ENCODE results near the gene TTLL11. TPM values are rescaled to one million over a fixed set of nuclear protein-coding genes. Genes with fewer than 3 reads are reported as not detected.

Gene TTLL11
- polyA plus RNA-seq, 4 donors, result 6.6 to 9.3 (median 7.9) TPM

DNA sequence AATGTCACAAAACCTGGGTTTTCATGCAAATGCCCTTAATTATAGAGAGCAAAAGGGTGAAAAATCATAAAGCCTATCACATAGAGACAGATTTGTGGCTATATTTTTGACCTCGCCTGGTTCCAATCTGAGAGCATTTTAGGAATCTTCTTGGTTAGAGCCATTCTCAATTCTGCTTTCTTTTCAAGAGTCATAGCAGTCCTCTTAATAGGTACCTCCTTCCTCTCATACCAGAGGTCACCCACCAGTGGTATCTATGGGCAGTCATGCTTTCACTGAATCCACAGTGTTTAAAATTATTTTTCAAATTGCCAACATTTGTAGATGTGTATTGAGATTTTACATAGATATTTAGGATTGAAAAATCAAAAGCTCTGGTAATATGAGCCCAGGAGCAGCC lies 226.2 kb downstream of the TTLL11 start:
- no peak for DNase-seq (ENCODE audit: low read depth in 4 of 4, low spot score in 3 of 4)

DNA sequence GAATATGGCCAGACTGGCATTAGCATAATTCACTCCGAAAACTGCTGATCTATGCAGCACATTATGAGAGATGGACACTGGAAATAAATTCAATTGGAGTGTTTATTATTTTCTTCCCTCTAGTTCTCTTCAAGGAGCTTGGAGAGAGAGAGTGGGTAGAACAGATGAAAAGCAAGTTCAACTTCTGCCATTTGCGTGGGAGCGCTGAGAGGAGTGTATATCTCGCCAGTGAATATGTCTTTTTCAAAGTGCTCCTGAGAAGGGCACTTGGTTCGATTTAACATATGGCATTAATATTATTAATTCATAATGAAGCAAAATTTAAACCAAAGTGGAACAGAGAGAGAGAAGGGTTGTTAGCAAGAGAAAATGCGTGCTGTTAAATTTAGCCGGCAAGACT lies 227.2 kb downstream of the TTLL11 start:
- no peak for DNase-seq (ENCODE audit: low read depth in 4 of 4, low spot score in 3 of 4)

DNA sequence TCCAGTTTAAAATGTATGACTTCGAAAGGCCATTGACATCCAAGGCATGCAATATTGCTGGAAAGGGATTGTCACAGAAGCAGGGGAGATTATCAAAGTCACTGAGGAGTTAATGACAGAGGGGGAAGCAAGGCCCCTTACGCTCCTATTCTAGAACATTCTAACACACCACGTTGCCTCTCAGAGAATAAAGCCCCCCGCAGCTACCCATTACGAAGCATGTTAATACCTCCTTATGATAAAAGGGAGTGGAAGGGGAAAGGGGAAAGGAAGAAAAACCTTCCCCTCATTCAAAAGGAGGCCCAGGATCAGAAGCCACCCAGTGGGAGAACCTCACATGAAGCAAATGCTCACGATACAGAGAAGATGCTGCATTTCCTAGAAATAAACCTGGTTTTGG lies 228.0 kb downstream of the TTLL11 start:
- no peak for DNase-seq (ENCODE audit: low read depth in 4 of 4, low spot score in 3 of 4)

DNA sequence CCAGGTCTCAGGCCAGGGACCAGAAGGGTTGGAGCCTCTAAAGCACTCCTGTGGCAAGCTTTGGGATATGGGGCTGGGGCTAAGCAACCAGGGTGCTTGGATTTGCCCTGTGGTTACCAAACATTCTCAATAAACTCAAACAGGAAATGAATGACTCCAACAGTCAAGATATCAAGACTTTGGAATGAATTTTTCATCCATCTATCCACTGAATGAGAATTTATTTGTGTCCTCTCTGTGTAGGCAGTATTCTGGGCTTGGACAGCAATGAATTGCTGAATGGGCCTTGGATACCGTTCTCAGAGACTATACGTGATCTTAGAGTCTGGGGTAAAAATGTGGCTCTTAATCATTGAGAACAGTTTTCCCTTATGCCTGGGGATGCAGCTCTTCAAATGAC lies 229.2 kb downstream of the TTLL11 start:
- no peak for DNase-seq (ENCODE audit: low read depth in 4 of 4, low spot score in 3 of 4)

DNA sequence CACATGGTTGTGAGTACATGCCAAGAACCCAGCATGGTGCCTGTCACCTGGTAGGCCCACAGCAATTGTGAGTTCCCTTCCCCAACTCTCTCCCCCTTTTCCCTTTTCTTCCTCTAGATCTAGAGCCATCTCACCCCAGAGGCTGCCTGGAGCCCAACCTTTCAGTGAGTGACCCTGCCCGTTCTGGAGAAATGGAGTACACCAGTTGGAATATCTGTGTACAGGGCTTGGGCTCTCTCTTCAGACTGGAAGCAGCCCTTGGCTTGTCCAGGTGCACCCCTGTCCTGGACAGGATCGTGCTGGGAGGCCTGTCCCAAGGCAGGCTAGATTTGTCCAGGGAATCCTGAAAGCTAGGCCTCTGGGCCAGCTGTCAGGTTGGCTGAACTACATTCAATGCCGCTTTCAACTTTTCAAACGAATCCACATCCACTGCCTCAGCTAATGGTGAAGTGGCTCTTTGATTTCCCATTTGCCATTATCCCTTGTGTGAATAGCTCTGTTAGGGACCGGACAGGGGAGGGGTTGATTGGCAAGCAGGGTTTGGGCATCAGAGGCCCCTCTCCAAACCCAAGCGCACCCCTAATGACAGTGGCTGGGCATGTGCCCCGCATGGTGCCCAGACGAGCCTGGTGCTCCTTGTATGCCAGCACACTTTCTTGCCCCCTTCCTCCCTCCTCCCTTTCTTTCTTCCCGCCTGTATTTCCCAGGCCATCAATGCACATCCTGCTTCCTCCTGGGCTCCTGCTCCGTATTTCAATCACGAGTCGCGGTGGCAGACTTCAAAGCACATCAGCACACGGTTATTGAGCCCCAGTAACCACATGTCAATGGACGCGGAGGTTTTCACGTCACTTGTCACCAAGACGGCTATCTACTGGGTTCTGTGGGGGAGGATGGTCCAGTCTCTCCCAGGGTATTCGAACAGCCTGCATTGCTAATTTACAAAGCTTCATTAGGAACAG lies 230.5 kb downstream of the TTLL11 start:
- no peak for DNase-seq (ENCODE audit: low read depth in 4 of 4, low spot score in 3 of 4)

DNA sequence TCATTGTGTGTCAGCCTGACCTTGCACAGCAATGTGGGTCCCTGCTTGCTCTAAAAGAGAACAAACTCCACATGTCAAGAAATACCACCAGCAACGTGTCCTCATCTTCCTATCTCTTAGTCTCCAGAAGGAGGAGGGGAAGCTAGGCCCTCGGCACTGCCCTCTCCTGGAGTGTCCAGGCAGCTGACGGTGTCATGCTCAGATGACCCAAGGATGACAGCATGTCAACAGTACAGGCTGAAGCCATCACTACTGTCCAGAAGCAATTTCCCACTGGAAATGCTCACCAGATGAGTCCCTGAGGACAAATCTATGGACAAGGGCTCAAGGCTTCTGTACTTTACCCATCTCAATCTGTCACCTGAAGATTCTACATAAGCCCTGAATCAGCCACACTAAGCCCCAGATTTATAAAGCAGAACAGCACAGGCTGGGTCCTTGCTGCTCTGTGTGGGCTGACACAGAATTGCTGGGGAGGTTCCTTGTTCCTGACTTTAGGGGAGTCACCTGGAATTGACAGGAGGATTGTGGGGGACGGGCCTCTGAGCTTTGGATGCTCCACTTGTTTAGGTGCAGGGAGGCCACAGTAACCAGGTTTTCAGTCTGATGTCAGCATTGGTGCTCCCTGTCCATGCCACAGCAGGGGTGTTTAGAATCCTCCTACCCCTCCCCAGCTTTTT lies 231.5 kb downstream of the TTLL11 start:
- DNase-seq (ENCODE audit: low read depth in 4 of 4, low spot score in 3 of 4), result no peak

DNA sequence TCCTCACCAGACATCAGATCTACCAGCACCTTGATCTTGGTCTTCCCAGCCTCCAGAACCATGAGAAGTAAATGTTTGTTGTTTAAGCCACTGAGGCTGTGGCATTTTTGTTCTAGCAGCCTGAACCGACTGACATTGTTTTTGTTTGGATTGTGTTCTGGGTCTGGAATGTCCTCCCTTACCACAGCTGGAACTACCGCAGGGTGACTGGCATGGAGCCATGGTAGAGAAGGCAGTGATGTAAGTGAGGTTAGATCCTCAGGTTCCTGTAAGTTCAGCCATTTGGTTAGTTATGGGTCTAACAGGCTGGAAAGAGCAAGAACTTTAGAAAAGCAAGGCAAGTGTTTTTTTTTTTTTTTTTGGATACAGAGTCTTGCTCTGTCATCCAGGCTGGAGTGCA lies 232.4 kb downstream of the TTLL11 start:
- DNase-seq (ENCODE audit: low read depth in 4 of 4, low spot score in 3 of 4), result no peak

DNA sequence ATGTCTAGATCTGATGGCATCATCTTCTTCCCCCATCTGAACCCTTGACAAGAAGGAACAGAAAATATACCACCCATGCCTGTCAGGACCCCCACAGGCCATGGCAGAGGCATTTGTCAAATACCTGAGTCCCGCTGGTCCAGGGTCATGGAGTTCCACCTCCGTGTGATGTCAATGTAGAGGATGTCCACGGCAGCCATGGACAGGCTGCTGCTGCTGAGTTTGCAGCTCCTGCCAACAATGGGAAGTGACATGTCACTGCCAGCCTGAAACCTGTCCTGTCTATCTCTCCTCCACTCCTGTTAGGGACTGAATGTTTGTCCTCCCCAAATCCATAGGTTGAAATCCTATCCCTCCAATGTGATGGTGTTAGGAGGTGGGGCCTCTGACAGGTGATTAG lies 232.9 kb downstream of the TTLL11 start:
- DNase-seq (ENCODE audit: low read depth in 4 of 4, low spot score in 3 of 4), result no peak

DNA sequence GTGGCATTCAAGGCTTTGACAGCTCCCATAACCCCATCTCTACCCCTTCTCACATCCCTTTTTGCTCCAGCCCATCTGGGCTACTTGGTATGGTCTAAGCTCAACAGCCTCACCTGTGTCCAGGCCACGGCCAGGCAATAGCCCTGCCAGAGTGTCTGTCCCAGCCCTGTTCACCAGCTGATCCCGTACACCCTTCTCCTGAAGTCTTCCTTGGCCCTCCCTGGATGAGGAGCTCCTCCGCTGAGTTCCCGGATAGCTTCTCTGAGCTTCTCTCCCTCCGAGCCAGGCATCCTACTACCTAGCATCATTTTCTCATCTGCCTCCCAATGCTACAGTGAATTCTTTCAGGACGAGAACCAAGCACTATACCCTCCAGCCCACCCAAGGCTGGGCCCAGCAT lies 233.5 kb downstream of the TTLL11 start:
- no peak for DNase-seq (ENCODE audit: low read depth in 4 of 4, low spot score in 3 of 4)

DNA sequence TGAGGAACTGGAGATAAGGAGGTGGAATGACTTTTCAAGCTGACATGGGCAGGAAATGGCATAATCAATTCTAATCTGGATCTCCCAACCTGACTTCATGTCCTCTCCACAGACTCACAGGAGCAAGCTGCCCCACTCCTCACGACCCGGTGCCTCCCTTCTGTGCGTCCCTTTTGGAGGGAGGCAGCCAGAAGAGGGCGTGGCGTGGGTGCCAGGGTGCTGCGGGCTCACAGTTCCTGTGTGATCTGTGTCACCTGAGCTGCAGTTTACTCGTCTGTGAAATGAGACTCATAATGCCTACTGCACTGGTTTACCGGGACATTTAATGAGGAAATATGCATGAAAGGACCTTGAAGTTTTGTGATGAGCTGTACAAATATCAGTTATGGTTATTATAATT lies 234.3 kb downstream of the TTLL11 start:
- no peak for DNase-seq (ENCODE audit: low read depth in 4 of 4, low spot score in 3 of 4)

DNA sequence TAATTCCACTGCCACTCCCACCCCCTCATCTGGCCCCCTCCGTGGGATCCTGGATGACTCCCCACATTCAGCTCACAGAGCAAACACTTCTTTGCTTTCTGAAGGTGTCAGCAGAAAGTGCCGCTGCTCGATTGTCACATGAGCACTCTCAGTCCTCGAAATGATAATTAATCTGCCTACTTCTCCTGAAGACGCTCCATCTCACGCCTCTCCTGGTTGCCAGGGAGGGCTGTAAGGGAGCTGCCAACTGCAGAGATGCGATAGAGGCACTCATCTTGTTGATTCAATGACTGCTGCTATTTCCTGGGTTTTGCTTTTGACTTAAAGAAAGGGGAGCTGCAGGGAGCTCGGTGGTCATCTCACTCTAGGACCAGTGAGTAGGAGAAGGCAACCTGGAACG lies 235.2 kb downstream of the TTLL11 start:
- DNase-seq (ENCODE audit: low read depth in 4 of 4, low spot score in 3 of 4), result no peak

DNA sequence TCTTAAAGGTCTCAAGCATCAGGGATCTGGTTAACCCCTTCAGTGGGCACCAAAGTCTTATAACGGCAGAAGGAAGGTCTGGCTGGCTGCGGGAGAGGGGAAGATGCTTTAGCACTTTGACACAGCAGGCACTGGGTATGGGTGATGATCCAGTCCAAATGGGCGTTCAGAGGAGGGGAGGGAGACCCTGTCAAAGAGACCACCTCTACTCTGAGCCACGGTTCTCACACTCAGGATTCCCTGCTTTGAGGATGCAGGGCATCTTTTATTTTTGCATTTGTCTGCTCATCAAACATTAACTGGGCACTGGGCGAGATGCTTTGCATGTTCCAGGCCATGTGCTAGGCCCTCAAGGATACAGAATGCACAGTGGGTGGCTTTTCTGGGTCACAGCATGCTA lies 237.6 kb downstream of the TTLL11 start:
- no peak for DNase-seq (ENCODE audit: low read depth in 4 of 4, low spot score in 3 of 4)

DNA sequence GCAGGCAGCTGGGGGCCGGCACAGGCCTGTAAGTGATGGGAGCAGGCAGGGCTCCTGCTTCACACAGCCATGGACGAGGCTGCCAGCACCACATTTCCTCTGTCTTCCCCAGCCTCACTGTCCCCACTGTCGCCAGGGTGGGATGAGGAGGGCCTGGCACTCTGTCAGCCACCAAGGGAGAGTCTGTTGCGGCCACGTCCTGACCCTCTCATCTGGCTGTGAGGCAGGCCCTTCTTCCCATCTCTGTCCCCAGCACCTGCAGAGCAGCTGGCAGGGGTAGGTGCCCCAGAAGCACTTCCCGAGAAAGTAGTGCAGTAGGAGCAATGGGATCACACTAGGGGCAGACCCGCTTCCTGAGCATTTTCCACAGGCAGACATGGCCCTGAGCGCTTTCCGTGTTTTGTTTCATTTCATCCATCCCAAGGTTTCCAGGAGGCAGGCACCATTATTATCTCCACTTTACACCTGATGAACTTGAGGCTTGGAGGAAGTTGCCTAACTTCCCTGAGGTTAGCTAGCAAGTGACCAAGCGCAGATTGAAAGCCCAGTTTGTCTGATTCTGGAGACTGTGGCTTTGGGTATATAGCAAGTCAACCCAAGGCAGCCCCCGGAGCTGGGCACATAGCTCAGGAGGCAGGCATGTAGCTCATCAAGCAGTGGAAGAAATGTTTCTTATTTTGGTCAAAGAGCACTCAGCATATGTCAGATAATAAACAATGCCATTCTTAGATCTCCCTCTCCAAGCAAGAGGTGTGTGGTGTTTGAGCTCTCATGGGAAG lies 239.3 kb downstream of the TTLL11 start:
- DNase-seq (ENCODE audit: low read depth in 4 of 4, low spot score in 3 of 4), result no peak

DNA sequence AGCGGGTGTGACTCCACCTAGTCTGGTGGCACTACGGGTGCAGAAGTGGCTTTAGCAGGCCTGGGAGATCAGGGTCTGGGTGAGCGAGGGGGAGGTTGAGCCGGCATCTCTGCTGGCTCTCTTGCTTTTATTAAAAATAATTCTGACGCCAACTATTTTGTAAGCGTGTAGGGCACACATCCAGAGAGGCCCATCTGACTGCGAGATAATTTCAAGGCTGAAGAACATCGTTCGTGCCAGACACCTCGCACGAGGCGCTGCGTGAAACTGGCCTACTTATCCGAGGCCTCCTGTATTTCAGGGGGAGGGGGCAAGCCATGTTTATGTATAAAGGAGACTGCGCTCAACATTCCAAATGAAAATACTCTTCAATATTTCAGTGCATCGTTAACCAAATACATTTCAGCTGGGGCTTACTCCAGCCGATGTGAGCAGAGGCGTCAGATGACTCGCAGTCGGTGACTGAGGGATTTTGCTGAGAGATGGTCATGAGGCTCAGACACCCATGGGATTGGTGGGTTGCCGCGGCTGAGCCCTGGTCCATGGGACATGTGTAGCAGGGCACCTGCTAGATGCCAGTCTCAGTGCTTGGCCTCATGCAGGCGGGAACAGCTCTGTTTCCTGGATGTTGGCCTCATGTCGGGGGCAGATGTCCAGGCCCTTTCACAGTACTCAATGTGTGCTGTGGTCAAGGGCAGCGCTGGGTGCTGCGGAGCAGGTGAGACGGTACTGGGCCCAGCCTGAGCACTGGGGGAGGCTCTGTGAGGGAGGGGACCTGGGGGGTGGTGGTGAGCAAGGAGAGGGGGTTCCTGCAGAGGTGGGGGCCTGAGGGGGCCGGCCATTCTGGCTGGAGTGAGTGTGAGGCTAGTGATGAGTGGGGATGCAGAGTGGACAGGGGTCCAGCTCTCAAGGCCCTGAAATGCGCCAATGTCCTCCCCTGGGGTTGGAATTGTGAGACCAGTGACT lies 240.2 kb downstream of the TTLL11 start:
- no peak for DNase-seq (ENCODE audit: low read depth in 4 of 4, low spot score in 3 of 4)

DNA sequence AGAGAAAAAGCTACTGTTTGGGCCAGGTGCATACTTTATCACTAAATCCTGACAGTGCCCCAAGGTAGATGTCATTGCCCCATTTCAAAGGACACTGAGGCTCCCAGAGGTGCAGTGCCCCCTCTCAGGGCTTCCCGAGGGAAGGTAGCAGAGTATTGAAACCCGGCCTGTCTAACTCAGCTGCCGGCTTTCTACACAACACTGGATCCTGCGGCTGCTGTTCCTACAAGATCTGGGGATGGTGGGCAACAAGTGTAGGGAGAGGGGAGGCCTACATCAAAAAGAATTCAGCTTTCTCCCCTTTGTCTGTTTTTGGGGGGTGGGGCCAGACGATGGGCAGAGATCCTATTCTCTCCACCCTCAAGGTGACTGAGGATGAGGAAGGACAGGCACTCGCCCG lies 240.9 kb downstream of the TTLL11 start:
- no peak for DNase-seq (ENCODE audit: low read depth in 4 of 4, low spot score in 3 of 4)

DNA sequence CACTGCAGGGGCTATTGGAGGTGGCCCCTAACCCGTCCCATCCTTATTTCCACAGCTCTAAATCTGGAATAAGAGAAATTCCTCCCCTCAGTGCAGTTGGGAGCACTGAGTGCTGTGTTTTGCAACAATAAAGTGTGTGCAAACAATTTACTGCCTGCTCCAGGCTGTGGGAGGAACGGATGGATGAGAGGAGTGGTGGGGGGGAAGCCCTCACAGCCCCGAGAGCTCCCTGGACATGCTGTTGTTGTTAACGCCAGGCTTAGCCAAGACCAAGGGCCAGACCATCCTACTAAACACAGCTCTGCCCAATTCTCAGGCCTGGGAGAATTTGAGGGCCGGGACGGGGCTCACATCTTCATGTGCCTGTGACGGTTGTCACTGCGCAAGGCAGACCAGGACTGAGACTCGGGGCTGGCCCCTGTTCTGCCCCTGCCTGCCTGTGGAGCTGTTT lies 241.4 kb downstream of the TTLL11 start:
- no peak for DNase-seq (ENCODE audit: low read depth in 4 of 4, low spot score in 3 of 4)

DNA sequence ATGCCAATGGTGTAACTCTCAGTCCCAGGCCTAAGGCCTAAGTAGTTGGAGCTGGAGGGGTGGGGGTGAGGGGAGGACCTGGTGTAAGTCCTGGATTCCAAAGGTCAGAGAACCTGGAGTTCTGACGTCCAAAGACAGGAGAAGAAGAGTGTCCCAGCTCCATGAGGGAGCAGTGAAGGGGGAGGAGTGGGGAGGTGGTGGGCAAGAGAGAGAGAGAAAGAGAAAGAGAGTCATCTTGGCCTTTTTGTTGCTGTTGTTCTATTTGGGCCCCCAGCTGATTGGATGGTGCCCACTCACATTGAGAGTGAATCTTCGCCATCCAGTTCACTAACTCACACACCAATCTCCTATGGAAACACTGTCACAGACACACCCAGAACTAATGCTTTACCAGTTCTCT lies 242.7 kb downstream of the TTLL11 start:
- no peak for DNase-seq (ENCODE audit: low read depth in 4 of 4, low spot score in 3 of 4)

DNA sequence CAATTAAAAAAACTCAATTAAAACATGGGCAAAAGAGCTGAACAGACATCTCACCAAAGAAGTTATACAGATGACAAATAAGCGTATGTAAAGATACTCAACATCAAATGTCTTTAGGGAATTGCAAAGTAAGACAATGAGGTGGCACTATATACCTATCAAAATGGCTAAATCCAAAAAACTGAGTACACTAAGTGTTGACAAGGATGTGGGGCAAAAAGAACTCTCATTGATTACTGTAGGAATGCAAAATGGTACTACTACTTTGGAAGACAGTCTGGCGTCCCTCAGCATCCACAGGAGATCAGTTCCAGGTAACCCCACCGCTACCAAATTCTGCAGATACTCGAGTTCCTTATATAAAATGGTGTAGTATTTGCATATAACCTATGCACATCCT lies 243.6 kb downstream of the TTLL11 start:
- DNase-seq (ENCODE audit: low read depth in 4 of 4, low spot score in 3 of 4), result no peak

DNA sequence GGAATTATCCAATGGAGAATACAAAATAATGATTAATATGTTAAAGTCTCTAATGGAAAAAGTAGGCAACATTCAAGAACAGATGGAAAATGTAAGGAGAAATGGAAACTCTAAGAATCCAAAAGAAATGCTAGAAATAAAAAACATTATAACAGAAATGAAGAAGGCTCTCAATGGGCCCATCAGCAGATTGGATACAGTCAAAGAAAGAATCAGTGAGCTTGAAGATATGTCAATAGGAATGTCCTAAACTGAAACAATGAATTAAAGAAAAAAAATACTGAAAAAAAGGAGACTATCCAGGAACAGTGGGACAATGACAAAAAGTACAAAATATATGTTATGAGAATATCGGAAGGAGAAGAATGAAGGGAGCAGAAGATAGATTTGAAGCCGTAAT lies 248.5 kb downstream of the TTLL11 start:
- no peak for DNase-seq (ENCODE audit: low read depth in 4 of 4, low spot score in 3 of 4)

DNA sequence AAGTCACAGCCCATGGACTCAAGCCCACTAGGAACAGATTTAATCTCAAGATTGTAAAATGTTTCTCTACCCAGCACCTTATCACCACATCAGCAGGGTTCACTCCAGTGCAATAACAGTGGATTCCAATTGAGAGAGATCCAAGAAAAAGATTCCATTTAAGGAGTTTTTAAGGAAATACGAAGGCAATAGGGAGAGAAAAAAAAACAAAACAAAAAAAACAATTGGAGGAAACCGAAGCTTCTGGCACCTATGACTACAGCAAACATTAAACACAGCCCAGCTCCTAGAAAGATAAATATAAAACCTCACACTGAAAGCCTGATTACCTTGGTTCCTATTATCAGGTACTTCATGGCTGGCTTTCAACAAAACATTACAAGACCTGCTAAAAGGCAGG lies 249.0 kb downstream of the TTLL11 start:
- DNase-seq (ENCODE audit: low read depth in 4 of 4, low spot score in 3 of 4), result no peak

Measured in left renal pelvis (tissue), 4 donors.